Measurements from ENCODE around the gene DUOX1. TPM values are rescaled to one million over a fixed set of nuclear protein-coding genes. Genes with fewer than 3 reads are reported as not detected.

The DUOX1 gene
- total and polyA plus RNA-seq, 9 of the 15 experiments (the other 6 are each of a cell fraction or from before 2014, with no cell fraction given) = 0.01 to 0.22 (median 0.01) TPM; not detected in 6

- TF ChIP-seq, protein P1, sequence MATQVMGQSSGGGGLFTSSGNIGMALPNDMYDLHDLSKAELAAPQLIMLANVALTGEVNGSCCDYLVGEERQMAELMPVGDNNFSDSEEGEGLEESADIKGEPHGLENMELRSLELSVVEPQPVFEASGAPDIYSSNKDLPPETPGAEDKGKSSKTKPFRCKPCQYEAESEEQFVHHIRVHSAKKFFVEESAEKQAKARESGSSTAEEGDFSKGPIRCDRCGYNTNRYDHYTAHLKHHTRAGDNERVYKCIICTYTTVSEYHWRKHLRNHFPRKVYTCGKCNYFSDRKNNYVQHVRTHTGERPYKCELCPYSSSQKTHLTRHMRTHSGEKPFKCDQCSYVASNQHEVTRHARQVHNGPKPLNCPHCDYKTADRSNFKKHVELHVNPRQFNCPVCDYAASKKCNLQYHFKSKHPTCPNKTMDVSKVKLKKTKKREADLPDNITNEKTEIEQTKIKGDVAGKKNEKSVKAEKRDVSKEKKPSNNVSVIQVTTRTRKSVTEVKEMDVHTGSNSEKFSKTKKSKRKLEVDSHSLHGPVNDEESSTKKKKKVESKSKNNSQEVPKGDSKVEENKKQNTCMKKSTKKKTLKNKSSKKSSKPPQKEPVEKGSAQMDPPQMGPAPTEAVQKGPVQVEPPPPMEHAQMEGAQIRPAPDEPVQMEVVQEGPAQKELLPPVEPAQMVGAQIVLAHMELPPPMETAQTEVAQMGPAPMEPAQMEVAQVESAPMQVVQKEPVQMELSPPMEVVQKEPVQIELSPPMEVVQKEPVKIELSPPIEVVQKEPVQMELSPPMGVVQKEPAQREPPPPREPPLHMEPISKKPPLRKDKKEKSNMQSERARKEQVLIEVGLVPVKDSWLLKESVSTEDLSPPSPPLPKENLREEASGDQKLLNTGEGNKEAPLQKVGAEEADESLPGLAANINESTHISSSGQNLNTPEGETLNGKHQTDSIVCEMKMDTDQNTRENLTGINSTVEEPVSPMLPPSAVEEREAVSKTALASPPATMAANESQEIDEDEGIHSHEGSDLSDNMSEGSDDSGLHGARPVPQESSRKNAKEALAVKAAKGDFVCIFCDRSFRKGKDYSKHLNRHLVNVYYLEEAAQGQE (IDR thresholded peaks at IDR 0.05; ENCODE audit: borderline replicate concordance) = peak; percentile 94
- TF ChIP-seq, protein P1 (CRISPR knock-in tag; IDR thresholded peaks at IDR 0.05; ENCODE audit: low read depth) = no peak
- TF ChIP-seq OTX1 (CRISPR knock-in tag; IDR thresholded peaks at IDR 0.05) (no peak), ZNF3 (CRISPR knock-in tag; IDR thresholded peaks at IDR 0.05) (no peak), ZNF778 (CRISPR knock-in tag; IDR thresholded peaks at IDR 0.05) (no peak), U2AF2 (optimal IDR thresholded peaks at IDR 0.05; ENCODE audit: low read depth, low read length) (no peak), MAFG (tag; conservative IDR thresholded peaks at IDR 0.05) (no peak), FOXA3 (CRISPR knock-in tag; conservative IDR thresholded peaks at IDR 0.05 in 1 of 2, IDR thresholded peaks at IDR 0.05 in 1 of 2) (no peak), SAFB (IDR thresholded peaks at IDR 0.05; ENCODE audit: borderline replicate concordance, low read depth, low read length) (no peak)
- TF ChIP-seq, protein P2, sequence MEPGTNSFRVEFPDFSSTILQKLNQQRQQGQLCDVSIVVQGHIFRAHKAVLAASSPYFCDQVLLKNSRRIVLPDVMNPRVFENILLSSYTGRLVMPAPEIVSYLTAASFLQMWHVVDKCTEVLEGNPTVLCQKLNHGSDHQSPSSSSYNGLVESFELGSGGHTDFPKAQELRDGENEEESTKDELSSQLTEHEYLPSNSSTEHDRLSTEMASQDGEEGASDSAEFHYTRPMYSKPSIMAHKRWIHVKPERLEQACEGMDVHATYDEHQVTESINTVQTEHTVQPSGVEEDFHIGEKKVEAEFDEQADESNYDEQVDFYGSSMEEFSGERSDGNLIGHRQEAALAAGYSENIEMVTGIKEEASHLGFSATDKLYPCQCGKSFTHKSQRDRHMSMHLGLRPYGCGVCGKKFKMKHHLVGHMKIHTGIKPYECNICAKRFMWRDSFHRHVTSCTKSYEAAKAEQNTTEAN (CRISPR knock-in tag; IDR thresholded peaks at IDR 0.05) = no peak
- TF ChIP-seq, protein P3, sequence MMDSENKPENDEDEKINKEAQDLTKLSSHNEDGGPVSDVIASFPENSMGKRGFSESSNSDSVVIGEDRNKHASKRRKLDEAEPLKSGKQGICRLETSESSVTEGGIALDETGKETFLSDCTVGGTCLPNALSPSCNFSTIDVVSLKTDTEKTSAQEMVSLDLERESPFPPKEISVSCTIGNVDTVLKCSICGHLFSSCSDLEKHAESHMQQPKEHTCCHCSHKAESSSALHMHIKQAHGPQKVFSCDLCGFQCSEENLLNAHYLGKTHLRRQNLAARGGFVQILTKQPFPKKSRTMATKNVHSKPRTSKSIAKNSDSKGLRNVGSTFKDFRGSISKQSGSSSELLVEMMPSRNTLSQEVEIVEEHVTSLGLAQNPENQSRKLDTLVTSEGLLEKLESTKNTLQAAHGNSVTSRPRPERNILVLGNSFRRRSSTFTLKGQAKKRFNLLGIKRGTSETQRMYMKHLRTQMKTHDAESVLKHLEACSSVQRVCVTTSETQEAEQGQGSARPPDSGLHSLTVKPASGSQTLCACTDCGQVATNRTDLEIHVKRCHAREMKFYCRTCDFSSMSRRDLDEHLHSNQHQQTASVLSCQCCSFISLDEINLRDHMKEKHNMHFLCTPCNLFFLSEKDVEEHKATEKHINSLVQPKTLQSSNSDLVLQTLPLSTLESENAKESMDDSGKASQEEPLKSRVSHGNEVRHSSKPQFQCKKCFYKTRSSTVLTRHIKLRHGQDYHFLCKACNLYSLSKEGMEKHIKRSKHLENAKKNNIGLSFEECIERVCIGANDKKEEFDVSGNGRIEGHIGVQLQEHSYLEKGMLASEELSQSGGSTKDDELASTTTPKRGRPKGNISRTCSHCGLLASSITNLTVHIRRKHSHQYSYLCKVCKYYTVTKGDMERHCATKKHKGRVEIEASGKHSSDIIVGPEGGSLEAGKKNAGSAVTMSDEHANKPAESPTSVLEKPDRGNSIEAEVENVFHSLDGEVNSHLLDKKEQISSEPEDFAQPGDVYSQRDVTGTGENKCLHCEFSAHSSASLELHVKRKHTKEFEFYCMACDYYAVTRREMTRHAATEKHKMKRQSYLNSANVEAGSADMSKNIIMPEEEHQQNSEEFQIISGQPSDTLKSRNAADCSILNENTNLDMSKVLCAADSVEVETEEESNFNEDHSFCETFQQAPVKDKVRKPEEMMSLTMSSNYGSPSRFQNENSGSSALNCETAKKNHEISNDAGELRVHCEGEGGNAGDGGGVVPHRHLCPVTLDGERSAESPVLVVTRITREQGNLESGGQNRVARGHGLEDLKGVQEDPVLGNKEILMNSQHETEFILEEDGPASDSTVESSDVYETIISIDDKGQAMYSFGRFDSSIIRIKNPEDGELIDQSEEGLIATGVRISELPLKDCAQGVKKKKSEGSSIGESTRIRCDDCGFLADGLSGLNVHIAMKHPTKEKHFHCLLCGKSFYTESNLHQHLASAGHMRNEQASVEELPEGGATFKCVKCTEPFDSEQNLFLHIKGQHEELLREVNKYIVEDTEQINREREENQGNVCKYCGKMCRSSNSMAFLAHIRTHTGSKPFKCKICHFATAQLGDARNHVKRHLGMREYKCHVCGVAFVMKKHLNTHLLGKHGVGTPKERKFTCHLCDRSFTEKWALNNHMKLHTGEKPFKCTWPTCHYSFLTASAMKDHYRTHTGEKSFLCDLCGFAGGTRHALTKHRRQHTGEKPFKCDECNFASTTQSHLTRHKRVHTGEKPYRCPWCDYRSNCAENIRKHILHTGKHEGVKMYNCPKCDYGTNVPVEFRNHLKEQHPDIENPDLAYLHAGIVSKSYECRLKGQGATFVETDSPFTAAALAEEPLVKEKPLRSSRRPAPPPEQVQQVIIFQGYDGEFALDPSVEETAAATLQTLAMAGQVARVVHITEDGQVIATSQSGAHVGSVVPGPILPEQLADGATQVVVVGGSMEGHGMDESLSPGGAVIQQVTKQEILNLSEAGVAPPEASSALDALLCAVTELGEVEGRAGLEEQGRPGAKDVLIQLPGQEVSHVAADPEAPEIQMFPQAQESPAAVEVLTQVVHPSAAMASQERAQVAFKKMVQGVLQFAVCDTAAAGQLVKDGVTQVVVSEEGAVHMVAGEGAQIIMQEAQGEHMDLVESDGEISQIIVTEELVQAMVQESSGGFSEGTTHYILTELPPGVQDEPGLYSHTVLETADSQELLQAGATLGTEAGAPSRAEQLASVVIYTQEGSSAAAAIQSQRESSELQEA (IDR thresholded peaks at IDR 0.05; ENCODE audit: low read depth) = no peak
Measured at GRCh38 chr15:45118131-45118588, 11.6 kb upstream of the DUOX1 start (continued).
